BLaER1 (cell line): ENCODE results near the gene SUPT3H.

Source experiments
- H3K27ac ChIP-seq: shearing (Covaris generic); formaldehyde crosslinking; 2 replicates; pipeline ENCODE4 v1.8.1; 2022
- H3K27me3 ChIP-seq: shearing (Covaris generic); formaldehyde crosslinking; 2 replicates; pipeline ENCODE4 v1.8.1; 2022
- H3K36me3 ChIP-seq: shearing (Covaris generic); formaldehyde crosslinking; 2 replicates; pipeline ENCODE4 v1.8.1; 2022
- H3K4me1 ChIP-seq: shearing (Covaris generic); formaldehyde crosslinking; 2 replicates; pipeline ENCODE4 v1.8.1; 2022
- H3K4me2 ChIP-seq: shearing (Covaris generic); formaldehyde crosslinking; 2 replicates; pipeline ENCODE4 v1.8.1; 2022
- H3K4me3 ChIP-seq: shearing (Covaris generic); formaldehyde crosslinking; 2 replicates; pipeline ENCODE4 v1.8.1; 2022
- H3K9ac ChIP-seq: shearing (Covaris generic); formaldehyde crosslinking; 2 replicates; pipeline ENCODE4 v1.8.1; 2022
- H3K9me3 ChIP-seq: shearing (Covaris generic); formaldehyde crosslinking; 2 replicates; pipeline ENCODE4 v1.8.1; 2022
- H4K20me1 ChIP-seq: shearing (Covaris generic); formaldehyde crosslinking; 2 replicates; pipeline ENCODE4 v1.8.1; 2022
- Cebpa-rat ChIP-seq: shearing (Covaris generic); IDR thresholded peaks from 2 replicates; pipeline ENCODE4 v1.8.1; 2022

Gene SUPT3H

DNA sequence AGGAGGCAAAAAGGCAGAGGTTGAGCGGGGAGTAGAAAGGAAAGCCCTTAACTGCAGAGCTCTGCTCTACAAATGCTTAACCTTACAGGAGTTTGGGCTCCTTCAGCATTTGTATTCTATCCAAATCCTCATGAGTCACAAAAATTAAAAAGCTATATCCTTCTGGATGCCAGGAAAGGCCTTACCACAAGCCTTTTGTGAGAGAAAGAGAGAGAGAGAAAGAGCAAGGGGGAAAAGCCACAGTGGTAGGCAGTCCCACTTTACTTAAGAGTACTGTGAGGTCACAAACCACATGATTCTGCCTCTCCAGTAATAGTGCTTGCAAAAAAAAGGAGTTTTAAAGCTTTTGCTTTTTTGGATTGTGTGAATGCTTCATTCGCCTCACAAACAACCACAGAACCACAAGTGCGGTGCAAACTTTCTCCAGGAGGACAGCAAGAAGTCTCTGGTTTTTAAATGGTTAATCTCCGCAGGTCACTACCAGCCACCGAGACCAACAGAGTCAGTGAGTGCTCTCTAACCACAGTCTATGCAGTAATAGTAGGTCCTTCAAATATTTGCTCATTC is 49.7 kb downstream of the SUPT3H start, which contains the start of gene RUNX2:
Gene RUNX2 (plus strand): TSS at position 375 of the 567 bp plus-strand sequence. CDS start 397 bp downstream, outside the sequence.
- H3K9me3 ChIP-seq = no peaks in the 10 kb centered on the region
- H3K36me3 ChIP-seq = no peaks in the 10 kb centered on the region
- H3K27me3 ChIP-seq = no peaks in the 10 kb centered on the region
- H3K9ac ChIP-seq = no peak within 1 kb of the TSS
- TF ChIP-seq Cebpa-rat = no peak
- H3K4me2 ChIP-seq = no peak within 1 kb of the TSS
- H3K4me1 ChIP-seq = peaks cover 5% of the 10 kb centered on the region
- H3K4me3 ChIP-seq = no peak within 1 kb of the TSS
- H4K20me1 ChIP-seq = no peaks in the 10 kb centered on the region
- H3K27ac ChIP-seq = no peak within 1 kb of the TSS

DNA sequence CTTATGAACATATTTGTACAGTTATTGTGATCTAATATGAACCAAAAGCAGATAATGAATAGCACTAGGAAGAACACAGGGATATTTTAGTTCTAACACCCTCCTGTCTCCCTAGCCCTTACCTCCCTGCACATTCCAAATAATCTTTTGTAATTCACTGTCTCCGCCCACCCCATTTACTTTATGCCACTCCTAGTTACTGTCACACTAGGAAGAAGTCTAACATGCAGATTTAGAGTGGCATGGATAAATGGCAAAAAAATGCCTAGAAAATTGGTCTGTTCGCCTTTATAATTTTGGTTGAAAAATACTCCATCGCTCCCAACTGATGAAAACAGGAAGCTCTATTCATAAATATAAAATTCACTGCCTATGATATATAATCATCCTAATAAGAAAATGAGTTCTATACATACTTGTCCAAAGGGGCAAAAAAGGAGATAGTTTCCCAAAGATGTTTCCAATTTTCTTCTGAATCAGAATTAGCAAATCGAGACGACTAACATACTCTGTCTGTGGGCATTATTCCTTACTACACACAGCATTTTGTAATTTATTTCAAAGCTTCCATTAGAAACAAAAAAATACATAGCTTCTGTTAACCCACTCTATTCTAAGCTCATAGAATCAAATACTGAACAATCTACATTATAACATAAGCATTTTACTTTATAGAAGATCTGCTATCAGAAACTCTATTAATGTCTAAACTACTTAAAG is 50.9 kb downstream of the SUPT3H start:
- no peak overlapping the region for H3K4me3 ChIP-seq
- no peaks in the 10 kb centered on the region for H3K27me3 ChIP-seq
- H3K9me3 ChIP-seq = no peaks in the 10 kb centered on the region
- no peak overlapping the region for H3K4me2 ChIP-seq
- no peak overlapping the region for H3K27ac ChIP-seq
- no peak for TF ChIP-seq Cebpa-rat
- no peak overlapping the region for H3K9ac ChIP-seq
- no peaks in the 10 kb centered on the region for H3K36me3 ChIP-seq
- no peaks in the 10 kb centered on the region for H4K20me1 ChIP-seq
- H3K4me1 ChIP-seq = peaks cover 5% of the 10 kb centered on the region

DNA sequence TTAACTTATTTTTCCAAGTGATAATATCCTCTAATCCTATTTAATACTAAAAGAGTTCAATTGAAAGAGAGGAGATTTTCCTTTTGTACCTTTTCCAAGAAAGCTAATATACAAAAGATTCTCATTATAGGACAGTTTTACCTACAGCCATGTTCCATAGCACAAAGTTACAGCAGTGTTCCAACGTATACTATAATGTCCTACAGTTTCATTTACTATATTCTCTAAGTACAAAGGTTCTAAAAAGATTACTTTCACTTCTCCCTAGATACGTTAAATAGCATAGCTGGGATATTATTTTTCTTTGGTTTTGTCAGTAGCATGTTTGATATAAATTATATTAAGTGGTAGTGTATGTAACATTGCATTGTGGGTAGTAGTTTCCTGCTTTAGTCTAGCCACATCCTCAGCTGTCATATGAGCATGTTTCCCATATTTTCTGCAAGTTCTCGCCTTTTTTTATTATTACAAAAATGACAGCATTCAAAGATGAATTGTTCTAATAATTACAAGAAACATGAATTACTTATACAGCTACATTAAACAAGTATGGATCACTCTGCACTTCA is 54.0 kb downstream of the SUPT3H start:
- no peaks in the 10 kb centered on the region for H3K36me3 ChIP-seq
- H3K9me3 ChIP-seq = no peaks in the 10 kb centered on the region
- no peaks in the 10 kb centered on the region for H3K27me3 ChIP-seq
- no peak overlapping the region for H3K27ac ChIP-seq
- peak overlapping the region; percentile 32 for H3K4me2 ChIP-seq
- no peaks in the 10 kb centered on the region for H4K20me1 ChIP-seq
- no peak overlapping the region for H3K4me3 ChIP-seq
- no peak for TF ChIP-seq Cebpa-rat
- H3K4me1 ChIP-seq = peaks cover 5% of the 10 kb centered on the region
- no peak overlapping the region for H3K9ac ChIP-seq

DNA sequence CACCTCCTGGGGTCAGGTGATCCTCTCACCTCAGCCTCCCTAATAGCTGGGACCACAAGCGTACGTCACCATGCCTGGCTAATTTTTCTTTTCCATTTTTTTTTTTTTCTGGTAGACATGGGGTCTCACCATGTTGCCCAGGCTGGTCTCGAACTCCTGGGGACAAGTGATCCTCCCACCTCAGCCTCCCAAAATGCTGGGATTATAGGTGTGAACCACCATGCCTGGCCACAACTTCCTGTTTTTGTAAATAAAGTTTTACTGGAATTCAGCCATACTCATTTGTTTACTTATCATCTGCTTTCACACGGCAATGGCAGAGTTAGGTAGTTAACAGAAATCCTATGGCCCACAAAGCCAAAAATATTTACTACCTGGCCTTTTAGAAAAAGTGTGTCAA is 57.4 kb downstream of the SUPT3H start:
- no peak overlapping the region for H3K27ac ChIP-seq
- TF ChIP-seq Cebpa-rat = no peak
- H3K27me3 ChIP-seq = no peaks in the 10 kb centered on the region
- no peaks in the 10 kb centered on the region for H4K20me1 ChIP-seq
- H3K4me3 ChIP-seq = no peak overlapping the region
- no peak overlapping the region for H3K9ac ChIP-seq
- no peaks in the 10 kb centered on the region for H3K36me3 ChIP-seq
- no peak overlapping the region for H3K4me2 ChIP-seq
- H3K9me3 ChIP-seq = peaks cover 9% of the 10 kb centered on the region; the same call in 1 of the 2 replicates
- peaks cover 5% of the 10 kb centered on the region for H3K4me1 ChIP-seq

DNA sequence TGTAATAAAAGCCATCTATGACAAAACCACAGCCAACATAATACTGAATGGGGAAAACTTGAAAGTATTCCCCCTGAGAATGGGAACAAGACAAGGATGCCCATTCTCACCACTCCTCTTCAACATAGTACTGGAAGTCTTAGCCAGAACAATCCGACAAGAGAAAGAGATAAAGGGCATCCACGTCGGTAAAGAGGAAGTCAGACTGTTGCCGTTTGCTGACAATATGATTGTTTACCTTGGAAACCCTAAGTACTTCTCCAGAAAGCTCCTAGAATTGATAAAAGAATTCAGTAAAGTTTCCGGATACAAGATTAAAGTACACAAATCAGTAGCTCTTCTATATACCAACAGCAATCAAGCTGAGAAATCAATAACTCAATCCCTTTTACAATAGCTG is 63.6 kb downstream of the SUPT3H start:
- Histone ChIP-seq H4K20me1 (no peaks in the 10 kb centered on the region), H3K27ac (no peak overlapping the region), H3K4me1 (peaks cover 43% of the 10 kb centered on the region), H3K36me3 (no peaks in the 10 kb centered on the region), H3K9ac (no peak overlapping the region), H3K9me3 (peaks cover 18% of the 10 kb centered on the region; the same call in 1 of the 2 replicates), H3K4me2 (no peak overlapping the region), H3K27me3 (no peaks in the 10 kb centered on the region), H3K4me3 (no peak overlapping the region)
- no peak for TF ChIP-seq Cebpa-rat

DNA sequence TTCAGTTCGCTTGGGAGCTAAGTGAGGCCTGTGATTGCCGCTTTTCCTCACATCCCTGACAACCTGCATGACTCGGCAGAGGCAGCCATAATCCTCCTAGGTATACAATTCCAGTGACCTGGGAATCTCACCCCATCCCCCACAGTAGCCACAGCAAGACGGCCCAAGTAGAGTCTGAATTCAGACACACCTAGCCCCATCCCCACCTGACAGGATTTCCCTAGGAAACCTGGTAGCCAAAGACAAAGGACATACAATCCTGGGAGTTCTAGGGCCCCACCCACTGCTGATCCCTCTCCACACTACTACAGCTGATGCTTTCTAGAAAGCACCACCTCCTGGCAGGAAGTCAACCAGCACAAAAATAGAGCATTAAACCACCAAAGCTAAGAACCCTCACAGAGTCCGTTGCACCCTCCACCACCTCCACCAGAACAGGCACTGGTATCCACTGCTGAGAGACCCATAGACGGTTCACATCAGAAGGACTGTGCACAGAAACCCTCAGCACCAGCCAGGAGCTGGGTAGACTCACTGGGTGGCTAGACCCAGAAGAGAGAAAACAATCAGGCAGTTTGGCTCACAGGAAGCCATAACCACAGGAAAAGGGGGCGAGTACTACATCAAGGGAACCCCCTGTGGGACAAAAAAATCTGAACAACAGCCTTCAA is 67.5 kb downstream of the SUPT3H start:
- peak overlapping the region; percentile 81 for H3K27ac ChIP-seq
- H3K4me2 ChIP-seq = peak overlapping the region; percentile 76
- peak overlapping the region; percentile 63; the same call in 1 of the 2 replicates for H3K9ac ChIP-seq

DNA sequence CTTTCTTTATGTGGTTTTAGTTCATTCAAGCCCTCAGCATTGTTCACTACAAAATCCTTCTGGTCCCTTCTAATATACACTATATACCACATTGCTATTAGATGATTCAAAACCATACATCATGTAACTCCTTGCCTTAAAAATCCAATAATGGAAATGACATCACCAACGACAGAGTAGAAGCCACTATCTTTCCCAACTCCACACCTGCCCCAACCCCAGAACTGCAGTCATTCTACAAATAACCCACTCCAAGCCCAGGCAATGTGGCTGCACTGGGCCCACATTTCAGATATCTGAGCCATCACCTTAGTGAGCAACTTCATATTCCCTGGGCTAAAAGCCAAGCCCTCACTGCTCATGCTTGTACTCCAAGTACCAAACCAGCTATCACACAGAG is 72.2 kb downstream of the SUPT3H start:
- Histone ChIP-seq H3K9me3 (peaks cover 25% of the 10 kb centered on the region), H3K36me3 (no peaks in the 10 kb centered on the region), H3K4me3 (no peak overlapping the region), H3K4me2 (no peak overlapping the region), H3K27me3 (no peaks in the 10 kb centered on the region), H4K20me1 (no peaks in the 10 kb centered on the region), H3K9ac (no peak overlapping the region), H3K27ac (no peak overlapping the region), H3K4me1 (peaks cover 18% of the 10 kb centered on the region)
- no peak for TF ChIP-seq Cebpa-rat

More for the DNA sequence above, 67.5 kb downstream of the SUPT3H start:
- Histone ChIP-seq H3K27me3 (no peaks in the 10 kb centered on the region), H3K9me3 (peaks cover 34% of the 10 kb centered on the region), H3K4me1 (peaks cover 47% of the 10 kb centered on the region), H4K20me1 (no peaks in the 10 kb centered on the region), H3K4me3 (peak overlapping the region; percentile 43), H3K36me3 (no peaks in the 10 kb centered on the region)
- no peak for TF ChIP-seq Cebpa-rat

DNA sequence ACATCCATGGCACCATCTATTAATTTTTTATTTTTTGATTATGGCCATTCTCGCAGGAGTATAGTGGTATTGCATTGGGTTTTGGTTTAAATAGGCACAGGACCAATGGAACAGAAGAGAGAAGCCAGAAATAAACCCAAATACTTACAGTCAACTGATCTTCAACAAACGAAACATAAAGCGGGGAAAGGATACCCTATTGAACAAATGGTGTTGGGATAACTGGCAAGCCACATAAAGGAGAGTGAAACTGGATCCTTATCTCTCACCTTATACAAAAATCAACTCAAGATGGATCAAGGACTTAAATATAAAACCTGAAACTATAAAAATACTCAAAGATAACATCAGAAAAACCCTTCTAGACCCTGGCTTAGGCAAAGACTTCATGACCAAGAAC is 74.9 kb downstream of the SUPT3H start:
- H3K9ac ChIP-seq = no peak overlapping the region
- no peaks in the 10 kb centered on the region for H4K20me1 ChIP-seq
- H3K36me3 ChIP-seq = no peaks in the 10 kb centered on the region
- H3K4me1 ChIP-seq = no peaks in the 10 kb centered on the region
- H3K4me3 ChIP-seq = no peak overlapping the region
- H3K9me3 ChIP-seq = peaks cover 22% of the 10 kb centered on the region
- H3K27ac ChIP-seq = no peak overlapping the region
- H3K27me3 ChIP-seq = no peaks in the 10 kb centered on the region
- H3K4me2 ChIP-seq = no peak overlapping the region
- TF ChIP-seq Cebpa-rat = no peak

DNA sequence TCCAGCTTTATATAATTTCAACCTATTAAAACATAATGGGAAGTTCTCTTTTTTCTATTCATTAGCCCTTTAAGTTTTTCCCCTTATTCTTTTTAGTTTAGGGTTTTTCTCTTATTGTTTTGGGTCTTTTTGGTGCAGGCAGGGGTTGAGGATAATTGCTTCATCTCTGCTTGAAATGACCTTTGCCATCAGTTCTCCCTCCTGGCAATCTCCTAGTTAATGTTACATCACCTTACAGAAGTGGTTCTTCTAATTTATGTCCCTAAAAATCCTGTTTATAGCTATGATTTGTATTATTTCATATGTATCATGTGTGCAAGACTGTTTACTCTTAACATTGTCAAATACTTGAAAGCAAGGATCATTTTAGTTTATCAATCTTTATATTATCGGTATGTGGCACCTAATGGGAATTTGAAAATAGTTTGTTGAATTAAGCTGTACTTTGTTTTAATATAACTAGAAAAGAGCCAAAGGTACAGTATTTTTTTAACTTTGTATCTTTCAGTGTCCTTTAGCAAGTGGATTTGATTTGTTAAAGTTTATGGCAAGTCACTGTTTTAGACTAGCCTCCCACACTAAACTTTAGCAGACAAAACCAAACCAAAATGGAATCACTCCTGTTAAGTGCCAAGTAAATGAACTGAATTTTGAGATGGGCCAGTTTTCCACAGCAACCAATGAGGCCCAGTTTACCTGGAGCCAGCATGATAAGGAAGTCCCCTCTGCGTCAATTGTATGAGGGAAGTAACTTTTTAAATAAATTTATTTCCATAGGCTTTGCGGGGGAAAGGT is 76.2 kb downstream of the SUPT3H start:
- H3K27ac ChIP-seq = no peak overlapping the region
- H4K20me1 ChIP-seq = no peaks in the 10 kb centered on the region
- no peak overlapping the region for H3K9ac ChIP-seq
- H3K4me3 ChIP-seq = no peak overlapping the region
- peaks cover 12% of the 10 kb centered on the region for H3K9me3 ChIP-seq
- no peaks in the 10 kb centered on the region for H3K36me3 ChIP-seq
- TF ChIP-seq Cebpa-rat = no peak
- no peak overlapping the region for H3K4me2 ChIP-seq
- no peaks in the 10 kb centered on the region for H3K4me1 ChIP-seq
- H3K27me3 ChIP-seq = no peaks in the 10 kb centered on the region
